ENCODE data around the gene SPTB.

GRCh38 chr14:64698903-64699302 lies 180.8 kb downstream of the SPTB start:
- TF ChIP-seq, protein P1, sequence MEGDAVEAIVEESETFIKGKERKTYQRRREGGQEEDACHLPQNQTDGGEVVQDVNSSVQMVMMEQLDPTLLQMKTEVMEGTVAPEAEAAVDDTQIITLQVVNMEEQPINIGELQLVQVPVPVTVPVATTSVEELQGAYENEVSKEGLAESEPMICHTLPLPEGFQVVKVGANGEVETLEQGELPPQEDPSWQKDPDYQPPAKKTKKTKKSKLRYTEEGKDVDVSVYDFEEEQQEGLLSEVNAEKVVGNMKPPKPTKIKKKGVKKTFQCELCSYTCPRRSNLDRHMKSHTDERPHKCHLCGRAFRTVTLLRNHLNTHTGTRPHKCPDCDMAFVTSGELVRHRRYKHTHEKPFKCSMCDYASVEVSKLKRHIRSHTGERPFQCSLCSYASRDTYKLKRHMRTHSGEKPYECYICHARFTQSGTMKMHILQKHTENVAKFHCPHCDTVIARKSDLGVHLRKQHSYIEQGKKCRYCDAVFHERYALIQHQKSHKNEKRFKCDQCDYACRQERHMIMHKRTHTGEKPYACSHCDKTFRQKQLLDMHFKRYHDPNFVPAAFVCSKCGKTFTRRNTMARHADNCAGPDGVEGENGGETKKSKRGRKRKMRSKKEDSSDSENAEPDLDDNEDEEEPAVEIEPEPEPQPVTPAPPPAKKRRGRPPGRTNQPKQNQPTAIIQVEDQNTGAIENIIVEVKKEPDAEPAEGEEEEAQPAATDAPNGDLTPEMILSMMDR (IDR thresholded peaks at IDR 0.05; ENCODE audit: borderline replicate concordance, extremely low read depth, low read length, poor library complexity, severe bottlenecking): no peak
- no peak for TF ChIP-seq EZH2 (IDR thresholded peaks at IDR 0.05; ENCODE audit: borderline replicate concordance, low read depth, low read length, severe bottlenecking)

Data from DND-41 (cell line).